ENCODE measurements around the gene BUD31. TPM values are rescaled to one million over a fixed set of nuclear protein-coding genes. Genes with fewer than 3 reads are reported as not detected.

BUD31 gene
- total RNA-seq, 4 donors from 2014 or later = 5.0 to 167 (median 50.1) TPM

DNA sequence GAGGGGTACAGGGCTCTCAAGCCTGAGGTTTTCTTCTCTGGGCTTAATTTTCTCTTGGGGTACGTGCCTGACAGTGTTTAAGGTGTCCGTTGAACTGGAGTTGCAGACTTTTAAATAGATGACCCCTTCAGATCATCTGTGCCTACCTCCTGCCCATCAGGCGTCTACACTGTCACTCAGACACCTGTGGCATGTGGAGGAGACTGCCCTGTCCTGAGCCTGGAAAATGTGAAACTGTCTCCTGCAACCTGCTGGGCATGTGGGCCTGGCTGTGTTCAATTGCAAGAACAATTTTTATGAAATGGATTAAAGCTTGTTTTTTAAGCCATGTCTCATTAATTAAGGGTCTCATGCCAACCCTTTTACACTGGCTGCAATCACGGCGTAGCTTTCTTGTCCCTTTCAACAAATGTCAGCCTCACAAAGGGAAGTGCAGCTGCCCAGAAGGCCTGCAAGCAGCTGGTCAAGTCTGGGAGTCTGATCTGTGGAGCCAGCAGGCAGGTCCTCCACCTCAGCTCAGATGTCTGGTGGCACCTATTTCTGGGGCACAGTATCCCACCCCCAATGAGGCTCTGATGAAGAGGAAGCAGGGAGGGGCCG, 48.4 kb downstream of the BUD31 start:
- Histone ChIP-seq H3K4me3 (no peak overlapping the region), H3K4me1 (no peaks in the 10 kb centered on the region), H3K9me3 (no peaks in the 10 kb centered on the region), H3K27me3 (no peaks in the 10 kb centered on the region), H3K27ac (no peak overlapping the region), H3K36me3 (peaks cover 0 to 20% (median 9%) of the 10 kb centered on the region in 4 donors)
- in situ Hi-C loops (cut with MboI; ENCODE audit: low pct_ligation_motif_present in 1 of 4, low pct_unique_long_range_greater_than_20kb in 1 of 4, low sequenced_read_pairs in 3 of 4) = no loop called here
- DNase-seq = no peak
- 80 to 83% methylated on average over 2 to 6 of the region's 6 CpGs for WGBS, 2 donors (ENCODE audit: low coverage in 1 of 2)
- no peak for TF ChIP-seq POLR2AphosphoS5 (IDR thresholded peaks at IDR 0.05)
- TF ChIP-seq, protein P1, sequence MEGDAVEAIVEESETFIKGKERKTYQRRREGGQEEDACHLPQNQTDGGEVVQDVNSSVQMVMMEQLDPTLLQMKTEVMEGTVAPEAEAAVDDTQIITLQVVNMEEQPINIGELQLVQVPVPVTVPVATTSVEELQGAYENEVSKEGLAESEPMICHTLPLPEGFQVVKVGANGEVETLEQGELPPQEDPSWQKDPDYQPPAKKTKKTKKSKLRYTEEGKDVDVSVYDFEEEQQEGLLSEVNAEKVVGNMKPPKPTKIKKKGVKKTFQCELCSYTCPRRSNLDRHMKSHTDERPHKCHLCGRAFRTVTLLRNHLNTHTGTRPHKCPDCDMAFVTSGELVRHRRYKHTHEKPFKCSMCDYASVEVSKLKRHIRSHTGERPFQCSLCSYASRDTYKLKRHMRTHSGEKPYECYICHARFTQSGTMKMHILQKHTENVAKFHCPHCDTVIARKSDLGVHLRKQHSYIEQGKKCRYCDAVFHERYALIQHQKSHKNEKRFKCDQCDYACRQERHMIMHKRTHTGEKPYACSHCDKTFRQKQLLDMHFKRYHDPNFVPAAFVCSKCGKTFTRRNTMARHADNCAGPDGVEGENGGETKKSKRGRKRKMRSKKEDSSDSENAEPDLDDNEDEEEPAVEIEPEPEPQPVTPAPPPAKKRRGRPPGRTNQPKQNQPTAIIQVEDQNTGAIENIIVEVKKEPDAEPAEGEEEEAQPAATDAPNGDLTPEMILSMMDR (IDR thresholded peaks at IDR 0.05) = no peak
- TF ChIP-seq EP300 (IDR thresholded peaks at IDR 0.05; ENCODE audit: low read depth) = no peak
- TF ChIP-seq POLR2A (IDR thresholded peaks at IDR 0.05) = no peak
- intact Hi-C loops (cut with DNase I; ENCODE audit: low total_unique reads) = no loop called here

DNA sequence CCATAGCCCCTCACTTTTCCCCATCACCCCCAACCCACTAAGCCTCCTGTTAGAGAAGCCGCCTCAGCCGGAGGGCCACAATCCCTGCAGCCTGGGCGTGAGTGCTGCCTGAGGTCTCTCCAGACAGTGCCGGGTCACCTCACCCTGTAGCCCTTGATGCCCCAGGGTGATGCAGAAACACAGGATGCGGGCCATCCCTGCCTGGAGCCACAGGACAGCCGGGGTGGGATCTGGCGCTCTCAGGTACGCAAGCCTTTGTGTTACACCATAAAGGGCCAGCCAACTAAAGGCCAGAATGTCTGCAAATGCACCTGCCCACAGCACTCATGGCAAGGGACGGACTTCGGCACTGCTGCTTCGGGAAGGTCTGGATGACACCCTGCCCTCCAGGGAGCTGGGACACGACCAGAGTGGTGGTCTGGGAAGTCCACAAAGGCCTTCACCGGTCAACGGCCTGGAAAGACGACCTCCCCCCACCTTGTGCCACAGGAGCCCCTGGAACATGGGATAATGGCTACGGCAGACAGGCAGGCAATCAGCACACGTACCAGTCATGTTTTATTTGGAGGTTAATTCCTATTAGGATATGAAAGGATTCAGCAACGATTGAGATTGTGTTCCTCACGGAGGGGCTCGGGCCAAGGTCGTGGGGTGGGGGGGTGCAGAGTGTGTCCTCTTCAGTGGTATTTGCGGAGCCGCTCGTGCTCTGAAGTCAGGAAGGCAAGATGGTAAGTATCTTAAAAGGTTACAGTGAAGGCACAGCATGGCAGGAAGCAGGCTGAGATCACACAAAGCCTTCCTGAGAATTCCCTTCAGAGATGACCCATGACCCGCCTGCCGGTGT, 49.1 kb downstream of the BUD31 start:
- DNase-seq = no peak
- TF ChIP-seq, protein P1 (IDR thresholded peaks at IDR 0.05) = no peak
- TF ChIP-seq EP300 (IDR thresholded peaks at IDR 0.05; ENCODE audit: low read depth) (no peak), POLR2A (IDR thresholded peaks at IDR 0.05) (no peak), POLR2AphosphoS5 (IDR thresholded peaks at IDR 0.05) (no peak)
- Histone ChIP-seq H3K9me3 (no peaks in the 10 kb centered on the region), H3K4me1 (peaks cover 0 to 2% (median 0%) of the 10 kb centered on the region in 4 donors), H3K27me3 (no peaks in the 10 kb centered on the region), H3K36me3 (peaks cover 0 to 20% (median 9%) of the 10 kb centered on the region in 4 donors), H3K27ac (no peak overlapping the region), H3K4me3 (no peak overlapping the region)
- intact Hi-C loops (cut with DNase I; ENCODE audit: low total_unique reads) (no loop called here), in situ Hi-C loops (cut with MboI; ENCODE audit: low pct_ligation_motif_present in 1 of 4, low pct_unique_long_range_greater_than_20kb in 1 of 4, low sequenced_read_pairs in 3 of 4) (no loop called here)
- WGBS, 2 donors (ENCODE audit: low coverage in 1 of 2) = 85% methylated on average over 25 of the region's 26 CpGs; no CpG with 5 or more reads in 1 of the 2 donors

DNA sequence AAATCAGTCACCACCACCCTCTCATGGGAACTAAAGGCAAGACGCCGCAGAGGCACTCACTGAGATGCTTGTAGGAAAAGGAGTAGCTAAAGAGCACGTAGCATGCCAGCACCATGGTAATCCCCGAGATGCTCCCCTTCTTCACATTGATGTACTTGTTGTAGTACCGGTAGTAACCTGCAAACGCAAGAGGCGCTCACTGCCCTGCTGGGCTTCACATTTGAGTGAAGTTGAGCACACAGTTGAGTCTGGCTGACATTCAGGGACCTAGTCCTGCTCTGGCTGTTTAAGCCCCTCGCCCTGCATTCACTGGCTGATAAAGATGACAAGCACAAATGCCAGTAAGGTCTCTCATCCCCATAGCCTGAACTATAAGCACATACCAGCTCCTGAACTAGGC, 50.3 kb downstream of the BUD31 start:
- H3K4me1 ChIP-seq = peaks cover 4 to 14% (median 5%) of the 10 kb centered on the region in 4 donors
- peaks cover 0 to 24% (median 10%) of the 10 kb centered on the region in 4 donors for H3K36me3 ChIP-seq
- no peak overlapping the region for H3K27ac ChIP-seq
- no peaks in the 10 kb centered on the region for H3K9me3 ChIP-seq
- TF ChIP-seq, protein P1 (IDR thresholded peaks at IDR 0.05) = peak in 3 of 5 experiments; percentile 17 to 28 (median 21)
- no peak for TF ChIP-seq POLR2A (IDR thresholded peaks at IDR 0.05)
- TF ChIP-seq EP300 (IDR thresholded peaks at IDR 0.05; ENCODE audit: low read depth) = no peak
- TF ChIP-seq POLR2AphosphoS5 (IDR thresholded peaks at IDR 0.05) = peak in 1 of 3 donors; percentile 4
- WGBS, 2 donors (ENCODE audit: low coverage in 1 of 2) = 82% methylated on average over 8 of the region's 8 CpGs; no CpG with 5 or more reads in 1 of the 2 donors
- in situ Hi-C loops (cut with MboI; ENCODE audit: low pct_ligation_motif_present in 1 of 4, low pct_unique_long_range_greater_than_20kb in 1 of 4, low sequenced_read_pairs in 3 of 4) = no loop called here
- no peaks in the 10 kb centered on the region for H3K27me3 ChIP-seq
- intact Hi-C loops (cut with DNase I; ENCODE audit: low total_unique reads) = no loop called here
- H3K4me3 ChIP-seq = no peak overlapping the region
- DNase-seq = no peak

DNA sequence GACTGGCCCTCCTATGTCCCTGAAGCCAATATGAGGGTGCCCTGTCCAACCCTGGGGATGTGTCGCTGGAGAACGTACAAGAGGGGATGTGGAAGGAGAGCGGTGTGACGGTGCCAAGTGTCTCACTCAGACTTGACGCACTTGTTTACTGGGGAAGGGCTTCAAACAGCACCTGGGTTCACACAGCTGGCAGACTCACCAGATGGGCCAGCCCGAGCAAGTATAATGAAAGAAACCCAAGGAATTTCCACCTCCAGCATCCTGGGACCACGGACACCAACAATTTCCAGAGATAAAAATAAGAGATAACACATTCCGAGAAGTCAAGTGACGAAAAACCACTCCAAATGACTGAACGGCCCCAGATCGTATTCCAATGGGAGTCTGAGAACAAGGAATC, 51.9 kb downstream of the BUD31 start:
- peaks cover 0 to 25% (median 10%) of the 10 kb centered on the region in 4 donors for H3K36me3 ChIP-seq
- intact Hi-C loops (cut with DNase I; ENCODE audit: low total_unique reads) = no loop called here
- H3K4me1 ChIP-seq = peaks cover 9 to 27% (median 19%) of the 10 kb centered on the region in 4 donors

More for the DNA sequence above, 51.9 kb downstream of the BUD31 start:
- Histone ChIP-seq H3K4me3 (no peak overlapping the region), H3K27me3 (no peaks in the 10 kb centered on the region), H3K9me3 (no peaks in the 10 kb centered on the region), H3K27ac (no peak overlapping the region)
- WGBS, 2 donors (ENCODE audit: low coverage in 1 of 2) = 87 to 97% methylated on average over 6 to 11 of the region's 11 CpGs
- in situ Hi-C loops (cut with MboI; ENCODE audit: low pct_ligation_motif_present in 1 of 4, low pct_unique_long_range_greater_than_20kb in 1 of 4, low sequenced_read_pairs in 3 of 4) = no loop called here
- no peak for DNase-seq
- no peak for TF ChIP-seq POLR2A (IDR thresholded peaks at IDR 0.05)
- no peak for TF ChIP-seq EP300 (IDR thresholded peaks at IDR 0.05; ENCODE audit: low read depth)
- TF ChIP-seq POLR2AphosphoS5 (IDR thresholded peaks at IDR 0.05) = no peak
- TF ChIP-seq, protein P1 (IDR thresholded peaks at IDR 0.05) = no peak

Measured in transverse colon (tissue), 4 donors.